Measurements from ENCODE around the gene MVB12B. TPM values are rescaled to one million over a fixed set of nuclear protein-coding genes. Genes with fewer than 3 reads are reported as not detected.
"Not testable (repeated sequence)": the region's sequence is repeated elsewhere in the genome, so short reads cannot be mapped to it uniquely, and the experiment has no call there.

The MVB12B gene
- total RNA-seq, 1 donor from 2014 or later = 7.2 TPM

DNA sequence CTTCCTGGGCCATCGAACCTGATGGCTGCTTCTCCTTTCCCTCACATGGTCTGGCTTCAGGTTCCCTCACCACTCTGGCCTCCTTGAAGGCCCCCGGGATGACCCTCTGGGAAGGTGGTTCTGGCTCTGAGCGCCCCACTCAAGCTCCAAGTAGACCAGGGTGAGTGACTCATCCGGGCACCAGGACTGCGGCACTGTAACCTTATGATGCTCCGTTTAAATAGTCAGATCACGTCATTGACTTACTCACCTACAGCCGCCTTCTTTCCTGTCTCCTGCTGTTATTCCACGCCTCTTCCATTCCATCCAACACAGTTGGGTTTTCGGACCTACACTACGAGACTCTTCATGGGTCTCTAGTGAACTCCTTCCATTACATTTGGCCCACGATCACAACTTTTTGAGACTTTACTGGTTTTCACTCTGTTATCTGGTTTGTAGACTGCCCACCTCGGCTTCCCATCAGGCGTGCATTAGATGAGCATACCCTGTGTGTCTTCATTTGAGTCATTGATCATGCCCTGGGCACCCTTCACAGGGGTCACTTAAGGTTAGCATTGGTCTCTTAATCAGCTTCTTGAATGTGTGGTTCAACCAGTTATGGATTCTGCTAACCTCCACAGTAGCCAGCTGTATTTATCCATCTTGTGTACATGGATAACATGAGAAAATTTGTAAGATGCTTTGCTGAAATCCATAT, 148.3 kb downstream of the MVB12B start:
- DNase-seq = no peak

DNA sequence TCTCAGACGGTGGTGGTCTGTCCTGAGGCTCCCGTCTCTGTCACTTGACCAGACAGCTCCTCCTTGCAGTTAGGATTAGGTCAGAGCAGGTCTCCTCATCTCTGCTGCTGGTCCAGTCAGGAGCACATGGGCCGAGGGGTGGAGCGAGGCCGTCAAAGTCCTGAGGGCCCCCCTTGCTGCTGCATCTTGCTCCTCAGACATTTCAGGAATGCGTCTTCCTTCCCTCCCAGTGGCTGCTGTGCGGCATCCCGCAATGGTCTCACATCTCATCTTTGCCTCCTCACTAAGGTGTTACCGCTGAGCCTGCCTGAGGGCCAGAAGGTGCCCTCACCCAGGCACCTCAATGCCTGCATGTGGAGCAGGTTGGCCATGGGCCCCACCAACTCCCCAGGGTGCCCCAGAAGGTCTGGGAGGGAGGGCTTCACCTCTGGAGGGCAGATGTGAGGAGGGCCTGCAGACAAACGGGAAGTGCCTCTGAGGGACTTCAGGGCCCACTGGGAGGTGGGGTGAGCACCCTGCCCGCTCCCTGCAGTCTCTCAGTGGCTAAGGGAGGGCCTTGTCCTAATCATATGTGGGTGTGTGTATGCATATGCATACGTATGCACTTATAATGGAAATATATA, 149.4 kb downstream of the MVB12B start:
- DNase-seq = no peak

DNA sequence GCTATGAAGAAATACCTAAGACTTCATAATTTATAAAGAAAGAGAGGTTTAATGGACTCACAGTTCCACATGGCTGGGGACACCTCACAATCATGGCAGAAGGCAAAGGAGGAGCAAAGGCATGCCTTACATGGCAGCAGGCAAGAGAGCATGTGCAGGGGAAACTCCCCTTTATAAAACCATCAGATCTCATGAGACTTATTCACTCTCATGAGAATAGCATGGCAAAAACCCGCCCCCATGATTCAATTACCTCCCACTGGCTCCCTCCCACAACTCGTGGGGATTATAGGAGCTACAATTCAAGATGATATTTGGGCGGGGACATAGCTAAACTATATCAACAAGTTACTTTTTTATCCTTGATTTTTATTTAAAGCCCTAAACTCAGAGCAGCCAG, 150.8 kb downstream of the MVB12B start:
- not testable (repeated sequence) for DNase-seq

DNA sequence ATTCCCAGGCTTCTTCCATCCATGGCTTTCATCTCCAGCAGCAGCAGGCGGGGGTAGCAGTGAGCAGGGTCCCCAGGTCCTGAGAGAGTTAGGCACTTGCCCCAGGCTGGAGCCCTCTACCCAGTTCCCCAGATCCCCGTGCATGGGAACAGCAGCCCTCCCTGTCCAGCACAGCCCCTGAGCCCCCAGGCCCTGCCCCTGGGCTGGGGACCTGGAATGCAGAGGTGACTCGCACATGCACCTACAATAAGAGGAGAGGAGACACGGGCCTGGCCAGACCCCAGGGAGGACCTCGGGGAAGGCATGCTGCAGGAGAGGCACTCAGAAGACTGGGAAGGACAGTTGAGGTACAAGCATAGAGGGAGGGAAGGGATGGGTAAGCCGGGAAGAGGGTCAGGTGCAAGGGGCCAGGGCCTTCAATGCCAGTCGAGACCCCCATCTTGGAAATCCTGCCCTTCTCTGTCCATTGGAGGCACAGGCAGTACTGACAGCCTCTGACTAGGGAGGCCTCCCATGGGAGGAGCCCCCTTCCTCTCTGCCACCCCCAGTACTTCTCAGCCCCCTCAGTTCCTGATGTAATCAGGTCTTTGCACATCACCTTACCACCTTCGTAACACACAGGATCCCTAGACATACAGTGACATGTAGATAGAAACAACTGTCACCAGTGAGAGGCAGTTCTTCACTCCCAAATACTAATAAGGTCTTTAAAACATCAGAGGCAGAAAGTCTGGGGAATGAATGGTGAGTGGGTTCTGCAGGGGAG, 151.8 kb downstream of the MVB12B start:
- DNase-seq = no peak

DNA sequence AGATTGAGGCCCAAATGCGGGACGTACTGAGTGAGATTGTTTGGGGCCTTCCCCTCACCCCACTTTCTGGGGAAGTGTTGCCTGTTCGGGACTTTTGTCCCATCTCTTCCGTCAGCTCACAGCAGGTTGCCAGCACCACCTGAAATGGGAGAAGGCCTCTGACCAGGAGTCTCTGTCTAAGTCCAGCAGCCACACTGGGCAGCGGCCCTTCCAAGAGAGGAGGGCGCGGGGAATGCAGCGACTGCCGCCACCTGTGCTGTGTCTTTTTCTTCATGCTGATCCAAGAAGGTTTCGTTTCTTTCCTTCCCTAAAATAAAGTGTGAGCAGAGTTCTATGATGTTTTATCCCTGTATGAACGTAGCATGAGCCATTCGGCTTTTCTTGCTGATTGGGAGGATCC, 152.9 kb downstream of the MVB12B start:
- no peak for DNase-seq

DNA sequence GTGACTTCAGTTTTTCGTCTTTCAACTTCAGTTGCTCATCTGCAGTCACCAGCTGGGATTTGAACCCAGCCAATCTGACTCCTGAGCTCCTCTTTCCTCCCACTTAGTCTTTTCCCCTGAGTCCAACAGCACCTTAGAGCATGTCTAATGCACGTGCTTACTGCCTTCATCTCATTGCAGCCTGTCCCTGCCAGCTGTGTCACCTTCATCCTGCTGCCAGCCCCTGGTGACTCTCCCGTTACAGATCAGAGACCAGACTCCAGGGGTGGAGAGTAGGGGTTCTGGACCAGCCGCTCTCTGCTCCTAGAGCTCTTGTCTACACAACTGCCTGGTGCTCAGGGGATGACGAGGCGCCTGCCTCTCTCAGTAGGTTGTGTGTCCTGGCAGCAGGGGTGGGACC, 154.2 kb downstream of the MVB12B start:
- no peak for DNase-seq

DNA sequence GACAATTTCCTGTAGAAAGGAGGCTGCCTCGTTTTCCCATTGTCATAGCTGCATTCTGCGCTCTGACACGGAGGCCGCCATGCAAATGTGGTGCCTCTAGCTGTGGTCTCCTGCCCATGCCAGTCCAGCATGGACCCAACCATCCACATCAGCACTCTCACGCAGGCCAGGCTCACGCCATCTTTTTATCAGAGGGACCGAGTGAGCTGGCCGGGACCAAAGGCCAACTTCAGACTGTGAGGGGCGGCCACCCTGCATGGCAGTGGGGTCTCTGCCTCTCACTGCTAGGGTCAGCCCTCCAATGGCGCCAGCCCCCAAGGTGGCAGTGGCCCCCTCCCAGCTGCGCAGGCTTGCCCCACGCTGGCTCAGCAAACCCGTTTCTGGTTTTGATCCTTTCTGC, 155.2 kb downstream of the MVB12B start:
- no peak for DNase-seq

DNA sequence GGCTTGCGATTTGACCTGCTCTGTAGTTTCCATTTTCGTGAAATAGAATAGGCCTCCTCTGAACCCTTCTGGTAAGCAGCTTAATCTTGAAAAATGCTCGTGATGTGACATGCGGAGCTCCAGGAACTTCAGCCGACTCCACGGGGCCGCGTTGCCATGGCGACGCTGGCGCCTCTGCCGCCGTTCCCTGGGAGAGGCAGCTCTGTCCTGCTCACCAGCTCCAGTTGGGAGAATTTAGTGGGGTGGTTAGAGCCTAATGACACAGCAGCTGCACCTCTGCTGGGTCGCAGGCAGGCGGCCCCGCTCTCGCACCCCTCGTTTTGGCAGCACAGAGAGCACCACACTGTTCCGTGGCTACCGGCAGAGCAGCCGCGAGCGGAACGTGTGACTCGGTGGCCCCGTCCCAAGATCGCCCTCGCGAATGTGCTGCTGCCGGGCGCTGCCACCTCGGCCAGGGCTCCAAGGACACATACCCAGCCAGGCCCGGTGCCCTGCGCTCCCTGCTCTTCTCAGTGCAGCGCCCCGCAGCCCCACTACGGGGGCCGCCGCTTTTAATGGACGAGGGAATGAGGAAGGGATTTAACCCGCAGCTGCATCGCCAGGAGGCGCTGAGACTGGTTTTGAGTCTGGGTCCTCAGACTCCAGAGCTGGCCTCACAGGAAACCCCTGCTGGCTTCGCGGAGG, 155.9 kb downstream of the MVB12B start:
- DNase-seq = peak; percentile 34

DNA sequence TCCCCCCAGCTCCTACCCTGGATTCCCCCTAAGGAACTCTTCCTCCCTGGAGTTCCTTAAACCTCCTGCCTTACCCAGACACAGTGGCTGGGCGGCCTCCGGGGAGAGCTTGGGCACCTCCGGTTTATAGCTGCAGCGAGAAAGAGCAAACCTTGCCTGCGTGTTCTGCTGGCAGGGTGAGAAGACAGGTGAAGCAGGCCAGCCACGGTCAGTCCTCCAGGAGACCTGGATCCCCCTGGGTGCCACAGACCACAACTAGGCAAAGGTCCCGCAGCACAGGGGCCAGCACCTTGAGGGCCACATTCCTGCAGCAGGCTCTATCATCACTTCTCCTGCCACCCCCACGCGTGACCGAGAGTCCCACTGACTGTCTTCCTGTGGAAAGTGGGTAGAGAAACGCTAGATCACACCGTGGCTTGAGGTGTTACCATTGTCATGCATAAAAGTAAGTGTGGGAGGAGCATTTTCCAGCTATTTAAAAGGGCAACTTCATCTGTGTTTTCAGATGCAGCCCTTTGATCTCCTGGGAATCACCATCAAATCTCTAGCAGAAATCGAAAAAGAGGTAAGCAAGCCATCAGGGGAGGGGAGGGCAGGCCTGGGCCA, 156.9 kb downstream of the MVB12B start:
- DNase-seq = no peak

DNA sequence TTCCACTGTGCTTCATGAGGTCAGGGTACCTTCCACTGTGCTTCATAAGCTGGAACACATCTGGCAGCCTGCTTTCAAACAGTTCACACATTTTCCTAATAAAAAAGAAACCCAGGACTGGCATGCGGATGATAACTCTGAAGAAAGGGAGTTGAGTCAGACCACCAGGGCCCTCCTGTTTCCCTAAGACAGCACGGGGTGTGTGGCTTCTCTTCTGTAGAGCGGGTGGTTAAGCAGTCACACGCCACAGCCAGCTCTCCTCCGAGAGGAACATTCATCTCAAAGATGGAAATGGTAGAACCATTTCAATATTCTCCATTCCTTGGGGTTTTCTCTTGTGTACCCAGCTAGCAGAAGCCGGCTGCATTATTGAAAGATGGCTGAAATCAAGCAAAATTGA, 159.0 kb downstream of the MVB12B start:
- DNase-seq = no peak

DNA sequence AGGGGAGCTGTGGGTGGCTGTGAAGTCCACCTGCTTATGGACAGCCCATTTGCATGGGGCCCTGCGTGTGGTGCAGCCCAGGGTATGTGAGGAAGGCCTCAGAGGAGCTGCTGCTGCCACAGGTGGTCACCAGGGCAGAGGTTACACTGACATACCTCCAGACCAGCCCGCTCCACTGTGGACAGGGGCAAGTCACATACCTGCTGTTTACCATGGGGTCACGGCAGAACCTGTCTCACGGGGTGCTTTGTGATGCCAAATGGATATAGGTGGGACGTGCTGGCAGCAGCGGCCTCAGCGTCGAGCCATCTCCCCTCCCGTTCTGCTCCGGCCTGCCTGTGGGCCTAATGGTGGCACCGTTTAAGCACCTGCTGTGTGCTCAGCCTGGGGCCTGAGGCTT, 159.6 kb downstream of the MVB12B start:
- no peak for DNase-seq

DNA sequence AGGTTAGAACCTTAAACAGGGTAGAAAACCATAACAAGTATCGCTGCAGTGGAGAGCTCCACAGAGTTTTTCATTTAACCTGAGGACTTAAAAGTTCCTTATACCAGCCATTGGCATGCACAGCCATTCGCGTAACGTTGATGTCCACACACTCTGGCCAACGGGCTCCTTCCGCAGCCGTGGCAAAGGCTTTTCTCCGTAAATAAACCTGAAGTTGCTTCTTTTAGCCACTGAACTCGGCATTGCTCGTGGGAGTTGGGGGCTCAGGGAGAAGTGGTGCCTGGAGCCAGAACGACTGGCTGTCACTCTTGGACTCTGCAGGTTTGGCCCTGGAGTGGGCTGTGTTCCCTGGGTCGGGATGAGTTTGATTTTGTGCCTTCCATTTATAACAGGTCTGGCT, 161.2 kb downstream of the MVB12B start:
- no peak for DNase-seq

DNA sequence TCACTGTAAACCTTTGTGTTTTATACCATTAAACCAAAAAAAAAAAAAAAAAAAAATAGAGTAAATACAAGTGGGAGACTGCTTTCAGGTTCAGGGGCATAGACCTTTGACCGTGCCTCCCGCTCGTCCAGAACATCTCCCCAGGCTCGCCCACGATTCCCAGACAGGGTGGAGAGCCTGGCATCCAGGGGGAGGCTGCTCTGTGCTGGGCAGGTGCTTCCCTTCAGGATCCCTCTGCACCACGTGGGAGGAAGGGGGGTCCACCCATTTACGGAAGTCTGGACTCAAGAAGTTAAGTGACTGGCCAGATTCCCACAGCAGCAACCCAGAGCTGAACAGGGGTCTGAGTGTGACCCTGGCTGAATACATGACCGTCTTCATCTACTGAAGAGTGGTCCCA, 161.7 kb downstream of the MVB12B start:
- DNase-seq = no peak

DNA sequence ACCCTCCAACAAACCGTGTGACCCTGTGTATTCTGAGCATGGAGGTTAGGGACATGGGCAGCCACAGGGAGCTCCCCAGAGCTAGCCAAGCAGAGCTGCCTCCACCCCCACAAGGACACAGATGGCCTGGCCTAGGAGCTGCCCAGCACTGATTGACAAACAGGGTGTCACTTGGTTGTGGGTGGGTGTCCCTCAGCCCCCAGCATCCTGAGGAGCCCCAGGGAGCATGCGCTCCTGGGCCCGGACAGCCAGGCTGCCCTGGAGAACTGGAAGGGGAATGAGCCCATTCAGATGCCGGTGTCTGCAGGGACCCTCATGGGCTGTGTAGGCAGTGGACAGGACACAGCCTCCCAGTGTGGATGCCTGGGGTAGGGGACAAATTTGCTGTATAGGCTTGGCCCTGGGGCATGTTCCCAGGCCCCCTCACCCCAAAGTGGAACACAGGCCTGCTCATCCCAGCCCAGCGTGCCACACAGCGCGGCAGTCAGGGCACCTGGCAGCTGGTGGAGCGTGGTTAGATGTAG, 162.3 kb downstream of the MVB12B start:
- DNase-seq = no peak

DNA sequence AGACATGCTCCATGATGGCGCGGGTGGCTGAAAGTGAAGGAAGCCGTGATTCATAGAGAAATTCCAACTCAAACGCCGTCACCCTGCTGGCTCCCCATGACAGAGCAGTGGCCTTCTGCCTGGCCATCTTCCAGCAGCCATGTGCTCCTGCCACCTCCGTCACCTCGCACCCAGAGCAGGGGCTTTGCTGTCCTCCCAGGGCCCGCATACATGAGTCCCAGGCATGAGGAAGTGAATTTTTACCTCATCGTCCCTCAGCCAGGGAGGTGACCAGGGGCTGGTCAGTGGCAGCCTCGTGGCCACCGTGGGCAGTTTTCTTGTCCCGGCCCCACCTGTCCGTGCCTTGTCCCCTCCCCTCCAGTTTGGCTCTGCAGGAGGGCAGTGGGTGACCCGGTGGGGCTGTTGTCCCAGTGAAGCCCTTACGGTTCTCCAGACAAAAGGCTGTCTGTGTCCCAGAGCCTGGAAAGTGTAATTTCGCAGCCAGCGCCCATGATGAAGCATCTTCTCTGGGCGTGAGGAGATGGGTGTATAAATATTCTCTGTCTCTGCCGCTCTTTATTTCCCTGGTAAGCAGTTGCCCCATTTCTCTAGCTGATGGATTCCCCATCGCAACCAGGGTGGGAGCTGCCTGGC, 163.1 kb downstream of the MVB12B start:
- no peak for DNase-seq

DNA sequence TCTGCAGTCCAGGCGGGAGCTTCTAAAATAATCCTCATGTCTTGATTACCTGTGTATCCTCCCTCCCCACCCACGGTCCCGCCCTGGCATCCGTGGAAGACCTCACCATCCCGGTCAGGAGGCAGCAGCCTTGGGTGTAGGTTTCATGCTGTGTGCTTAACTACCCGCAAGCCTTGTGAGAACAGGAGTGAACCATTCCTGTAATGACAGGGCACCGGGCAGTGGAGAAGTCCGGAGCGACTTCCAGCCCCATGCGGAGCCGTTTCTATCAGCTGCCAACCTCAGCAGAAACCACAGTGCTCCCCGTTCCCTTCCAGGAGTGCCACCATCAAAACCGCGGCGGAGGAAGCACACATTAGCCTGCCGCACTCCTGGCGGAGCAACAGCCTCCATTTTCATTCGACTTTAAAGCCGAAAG, 163.6 kb downstream of the MVB12B start:
- no peak for DNase-seq

DNA sequence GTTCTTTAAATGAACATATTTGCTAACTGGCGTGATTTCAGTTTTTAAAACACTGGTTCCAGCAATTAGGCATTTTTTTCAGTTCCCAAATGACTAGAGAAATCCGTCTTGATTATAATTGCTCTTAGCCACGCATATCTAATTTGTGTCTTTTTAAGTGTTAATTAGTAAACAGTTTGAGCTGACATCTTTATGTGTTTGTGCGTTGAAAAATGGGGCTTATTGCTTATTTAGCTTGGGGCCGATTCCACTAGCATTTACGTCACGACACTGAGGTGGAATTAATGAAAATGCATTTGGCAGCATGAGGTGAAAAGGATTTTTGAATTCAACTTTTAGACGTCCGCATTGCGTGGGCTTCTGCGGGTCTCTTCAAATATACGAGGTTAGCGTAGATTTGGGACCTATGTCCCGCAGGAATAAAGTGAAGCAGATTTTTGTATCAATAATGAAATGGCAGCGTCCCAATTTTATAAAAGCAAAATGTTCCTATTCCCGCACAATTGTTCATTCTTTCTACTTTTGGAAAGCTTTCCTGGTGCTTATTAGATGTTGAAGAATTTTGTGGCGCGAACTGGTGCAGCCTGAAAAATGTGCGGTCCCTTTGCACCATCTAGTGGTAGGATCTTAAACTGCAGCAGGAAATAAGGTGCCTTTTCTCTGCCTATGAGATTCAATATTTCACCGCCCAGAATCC, 164.4 kb downstream of the MVB12B start:
- peak; percentile 82 for DNase-seq

DNA sequence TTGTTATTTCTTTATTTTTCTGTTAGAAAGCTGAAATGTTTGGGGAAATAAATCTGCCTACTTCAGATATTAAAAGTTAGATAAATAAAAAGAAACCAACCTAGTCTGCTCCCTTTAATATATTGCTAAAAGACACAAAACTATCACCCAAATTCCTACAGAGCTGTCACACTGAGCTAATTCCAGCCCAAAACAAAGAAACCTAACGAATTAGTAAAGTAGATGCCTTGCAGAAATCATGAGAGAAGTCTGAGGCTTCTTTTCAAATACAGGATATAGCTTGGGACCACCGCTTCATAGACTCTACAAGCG, 164.9 kb downstream of the MVB12B start:
- DNase-seq = no peak

DNA sequence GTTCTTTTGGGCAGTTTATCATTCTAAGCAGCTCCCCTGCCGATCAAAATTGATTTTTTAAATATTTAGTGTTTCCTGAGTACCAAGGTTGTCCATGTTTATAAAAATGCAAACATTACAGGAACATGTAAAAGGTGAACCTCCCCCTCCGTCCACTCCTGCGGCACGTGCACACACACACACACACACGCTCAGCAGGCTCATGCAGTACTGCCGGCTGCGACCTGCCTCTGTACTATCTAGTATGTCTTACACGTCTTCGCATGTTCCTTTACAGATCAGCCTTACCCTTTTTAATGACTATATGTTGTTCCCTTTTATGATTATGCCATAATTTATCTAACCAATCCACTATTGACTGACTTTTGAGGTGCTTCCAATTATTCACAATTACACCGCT, 165.3 kb downstream of the MVB12B start:
- DNase-seq = no peak

DNA sequence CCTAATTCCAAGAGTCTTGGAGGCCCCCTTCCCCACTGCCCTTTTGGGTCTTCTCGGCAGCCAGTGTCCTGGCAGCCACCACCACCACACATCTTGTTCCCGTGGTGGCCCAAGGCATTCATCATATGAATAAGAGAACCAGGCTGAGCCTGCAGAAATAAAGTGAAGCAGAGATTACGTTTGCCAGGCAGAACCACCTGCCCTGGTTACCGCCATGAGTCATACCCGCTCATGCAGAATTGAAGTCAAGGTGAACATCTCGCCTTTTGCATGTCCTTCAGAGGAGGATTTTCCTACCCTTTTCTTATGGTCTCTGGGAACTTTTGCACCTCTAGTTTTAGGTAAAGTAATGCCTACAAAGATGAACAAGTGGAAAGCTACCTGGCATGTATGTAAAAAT, 167.6 kb downstream of the MVB12B start:
- DNase-seq = no peak

DNA sequence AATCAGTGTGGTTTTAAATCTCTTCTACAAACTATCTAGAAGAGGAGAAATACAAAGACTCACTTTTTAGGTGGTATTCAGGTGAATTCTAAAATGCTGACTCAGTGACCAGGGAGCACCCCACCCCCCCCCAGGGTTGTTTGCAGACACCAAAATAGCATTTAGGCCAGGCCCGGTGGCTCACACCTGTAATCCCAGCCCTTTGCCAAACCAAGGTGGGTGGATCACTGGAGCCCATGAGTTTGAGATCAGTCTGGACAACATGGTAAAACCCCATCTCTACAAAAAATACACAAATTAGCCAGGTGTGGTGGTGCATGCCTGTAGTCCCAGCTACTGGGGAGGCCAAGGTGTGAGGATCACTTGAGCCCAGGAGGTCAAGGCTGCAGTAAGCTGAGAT, 168.1 kb downstream of the MVB12B start:
- no peak for DNase-seq
